Measurements from ENCODE around the gene ATN1. TPM values are rescaled to one million over a fixed set of nuclear protein-coding genes. Genes with fewer than 3 reads are reported as not detected.

The ATN1 gene
- 29.4 and 29.8 TPM in 2 replicates for total RNA-seq (2014; rRNA removed; shearing (Covaris generic))

GRCh38 chr12:6927379-6928021, at the start of gene ATN1:
ATN1 (plus strand) TSS chr12:6927959; CDS start chr12:6934002, 6,043 bp downstream.

GRCh38 chr12:6904280-6905276, 23.2 kb upstream of the ATN1 start, which contains the start of gene LRRC23:
LRRC23 (plus strand) TSS chr12:6904822; CDS start chr12:6905634, 812 bp downstream.

GRCh38 chr12:6914246-6914946, 13.4 kb upstream of the ATN1 start, which contains the start of gene ENO2:
ENO2 (plus strand) TSS chr12:6914580; CDS start chr12:6915833, 1,253 bp downstream.

GRCh38 chr12:6943722-6944380, 16.1 kb downstream of the ATN1 start, which contains the start of the genes C12orf57 and RNU7-1:
C12orf57 (plus strand) TSS chr12:6944022; CDS start chr12:6944122, 100 bp downstream.
RNU7-1 (plus strand) TSS chr12:6943816.

GRCh38 chr12:6950811-6951540, 23.2 kb downstream of the ATN1 start, which contains the start of gene PTPN6:
PTPN6 (plus strand) TSS chr12:6951356; CDS start chr12:6951513, 157 bp downstream.

Small RNA genes within 50 kb of the gene (small RNA-seq; reads per million reads assigned to genes)
- gene MIR141 (not detected), gene MIR200C (not detected), gene RNU7-1 (not detected), gene SCARNA12 (1.0 reads per million, percentile 56 among the genes with 10 or more reads in this experiment)

Other genes with a start within 250 kb of the ATN1 start
- gene ZNF384, start 238.6 kb upstream of the ATN1 start, total RNA-seq (2014; rRNA removed; shearing (Covaris generic)): 32.5 and 32.7 TPM in 2 replicates
- gene PIANP, start 227.1 kb upstream of the ATN1 start, total RNA-seq (2014; rRNA removed; shearing (Covaris generic)): 0.08 TPM in 1 of 2 replicates, not detected in the other
- 107 and 109 TPM in 2 replicates for gene COPS7A, start 203.9 kb upstream of the ATN1 start, total RNA-seq (2014; rRNA removed; shearing (Covaris generic))
- 248 and 252 TPM in 2 replicates for gene MLF2, start 174.8 kb upstream of the ATN1 start, total RNA-seq (2014; rRNA removed; shearing (Covaris generic))
- gene PTMS, start 161.6 kb upstream of the ATN1 start, total RNA-seq (2014; rRNA removed; shearing (Covaris generic)): 130 and 133 TPM in 2 replicates
- gene LAG3, start 155.4 kb upstream of the ATN1 start, total RNA-seq (2014; rRNA removed; shearing (Covaris generic)): 0.64 and 1.4 TPM in 2 replicates
- gene CD4, start 138.4 kb upstream of the ATN1 start, total RNA-seq (2014; rRNA removed; shearing (Covaris generic)): 0.04 TPM in 1 of 2 replicates, not detected in the other
- 2.7 and 3.7 TPM in 2 replicates for gene GPR162, start 106.1 kb upstream of the ATN1 start, total RNA-seq (2014; rRNA removed; shearing (Covaris generic))
- gene P3H3, start 99.6 kb upstream of the ATN1 start, total RNA-seq (2014; rRNA removed; shearing (Covaris generic)): 24.4 and 25.4 TPM in 2 replicates
- gene GNB3, start 87.0 kb upstream of the ATN1 start, total RNA-seq (2014; rRNA removed; shearing (Covaris generic)): 0.60 and 1.5 TPM in 2 replicates
- 59.8 and 88.8 TPM in 2 replicates for gene CDCA3, start 76.7 kb upstream of the ATN1 start, total RNA-seq (2014; rRNA removed; shearing (Covaris generic))
- gene USP5, start 75.8 kb upstream of the ATN1 start, total RNA-seq (2014; rRNA removed; shearing (Covaris generic)): 104 and 105 TPM in 2 replicates
- 1,258 and 1,261 TPM in 2 replicates for gene TPI1, start 60.4 kb upstream of the ATN1 start, total RNA-seq (2014; rRNA removed; shearing (Covaris generic))
- 16.9 and 18.4 TPM in 2 replicates for gene SPSB2, start 54.7 kb upstream of the ATN1 start, total RNA-seq (2014; rRNA removed; shearing (Covaris generic))
- 12.7 and 15.2 TPM in 2 replicates for gene LRRC23, start 23.1 kb upstream of the ATN1 start, total RNA-seq (2014; rRNA removed; shearing (Covaris generic))
- gene ENO2, start 13.4 kb upstream of the ATN1 start, total RNA-seq (2014; rRNA removed; shearing (Covaris generic)): 19.2 and 23.8 TPM in 2 replicates
- gene RNU7-1, start 15.9 kb downstream of the ATN1 start, total RNA-seq (2014; rRNA removed; shearing (Covaris generic)): not detected in 2 replicates
- gene C12orf57, start 16.1 kb downstream of the ATN1 start, total RNA-seq (2014; rRNA removed; shearing (Covaris generic)): 295 and 346 TPM in 2 replicates
- 0.88 and 2.8 TPM in 2 replicates for gene PTPN6, start 23.4 kb downstream of the ATN1 start, total RNA-seq (2014; rRNA removed; shearing (Covaris generic))
- 604 and 712 TPM in 2 replicates for gene PHB2, start 42.7 kb downstream of the ATN1 start, total RNA-seq (2014; rRNA removed; shearing (Covaris generic))
- gene EMG1, start 43.0 kb downstream of the ATN1 start, total RNA-seq (2014; rRNA removed; shearing (Covaris generic)): 154 and 183 TPM in 2 replicates
- 21.9 and 22.5 TPM in 2 replicates for gene LPCAT3, start 90.5 kb downstream of the ATN1 start, total RNA-seq (2014; rRNA removed; shearing (Covaris generic))
- gene C1S, start 132.8 kb downstream of the ATN1 start, total RNA-seq (2014; rRNA removed; shearing (Covaris generic)): 1.2 and 4.3 TPM in 2 replicates
- gene C1R, start 164.5 kb downstream of the ATN1 start, total RNA-seq (2014; rRNA removed; shearing (Covaris generic)): 4.4 and 5.3 TPM in 2 replicates
- gene C1RL, start 181.3 kb downstream of the ATN1 start, total RNA-seq (2014; rRNA removed; shearing (Covaris generic)): 11.7 and 13.2 TPM in 2 replicates
- gene RBP5, start 200.9 kb downstream of the ATN1 start, total RNA-seq (2014; rRNA removed; shearing (Covaris generic)): not detected in 2 replicates
- gene CLSTN3, start 202.4 kb downstream of the ATN1 start, total RNA-seq (2014; rRNA removed; shearing (Covaris generic)): 8.5 and 10.1 TPM in 2 replicates